HCT116 (cell line): ENCODE measurements around the gene ST8SIA2. TPM values are rescaled to one million over a fixed set of nuclear protein-coding genes. Genes with fewer than 3 reads are reported as not detected.

Source experiments
- ATAC-seq: fragments of 200-7000 bp; cut with Tn5 transposase; 2 replicates; pipeline ENCODE4 v1.9.1; 2020; ENCODE audit warnings: mild to moderate bottlenecking, moderate library complexity
- BruUV-seq: library from RNA; stranded (reverse); fragments of 400-500 nt; replicated peaks from 2 replicates; lab custom pipeline; 2021; lab: Mats Ljungman, UMichigan
- CTCF ChIA-PET: fragments of 300-600 bp; sonication (Branson Sonifier 250); formaldehyde crosslinking; loops from one replicate; lab custom pipeline; 2021; ENCODE audit warnings: antibody characterized with exemption; lab: Charles Lee
- POLR2A ChIA-PET: fragments of 300-600, 350-600 bp; sonication (Branson Sonifier 250); formaldehyde crosslinking; loops from one replicate; lab custom pipeline; 2021; ENCODE audit warnings: antibody characterized with exemption; lab: Charles Lee
- RAD21 ChIA-PET, 2 experiments: fragments of 300-600 bp; sonication (Branson Sonifier 250); formaldehyde crosslinking; loops; one replicate each; lab custom pipeline; 2023; ENCODE audit warnings: low total read pairs in 2 of 2; ENCODE audit not compliant: uncharacterized antibody in 2 of 2, unreplicated experiment in 2 of 2, low non-redundant PET in 1 of 2; lab: Charles Lee
- DNase-seq: peaks from one replicate; pipeline ENCODE4 v3.0.0-alpha.2; 2010; ENCODE audit warnings: low read depth, low spot score
- H2AFZ ChIP-seq: fragments of 200-600 bp; shearing (Covaris generic), sonication (generic); 2 replicates; pipeline ENCODE4 v1.6.1; 2017; ENCODE audit warnings: low read depth, mixed run types, mixed read lengths, antibody characterized with exemption, low read length; ENCODE audit not compliant: poor library complexity, severe bottlenecking
- H3K27ac ChIP-seq: 2 replicates; pipeline ENCODE4 v1.5.1; 2012; ENCODE audit warnings: low read depth, low read length
- H3K27me3 ChIP-seq: fragments of 200-600 bp; sonication (generic); 2 replicates; pipeline ENCODE4 v1.6.1; 2016; ENCODE audit warnings: mixed run types, low read length, mixed read lengths; ENCODE audit not compliant: insufficient read depth
- H3K36me3 ChIP-seq, 2 experiments: fragments of 200-500 bp in 1 of 2; fragments of 200-600 bp in 1 of 2; sonication (Bioruptor generic) in 1 of 2; sonication (generic) in 1 of 2; 2 replicates each; pipeline versions ENCODE4 v1.5.1 to v1.6.1; 2014 to 2016; ENCODE audit warnings: low read length in 2 of 2, inconsistent platforms in 1 of 2, mixed read lengths in 1 of 2, mixed run types in 1 of 2; ENCODE audit not compliant: insufficient read depth in 2 of 2, control insufficient read depth in 1 of 2
- H3K4me1 ChIP-seq, 2 experiments: fragments of 200-600 bp in 1 of 2; sonication (generic) in 1 of 2; 2 replicates each; pipeline versions ENCODE4 v1.5.1 to v1.6.1; 2012 to 2017; ENCODE audit warnings: low read length in 2 of 2, inconsistent platforms in 1 of 2, mild to moderate bottlenecking in 1 of 2, mixed read lengths in 1 of 2, mixed run types in 1 of 2, moderate library complexity in 1 of 2; ENCODE audit not compliant: insufficient read depth in 2 of 2, control insufficient read depth in 1 of 2
- H3K4me2 ChIP-seq: fragments of 200-600 bp; sonication (generic); 2 replicates; pipeline ENCODE4 v1.6.1; 2017; ENCODE audit warnings: mixed run types, low read length, mixed read lengths
- H3K4me3 ChIP-seq, 2 experiments: fragments of 200-600 bp in 1 of 2; sonication (generic) in 1 of 2; replicated peaks in 1 of 2; 2 replicates each; pipeline ENCODE4 v1.5.1; 2011 to 2016; ENCODE audit warnings: low read length in 2 of 2, control low read depth in 1 of 2, low read depth in 1 of 2, mild to moderate bottlenecking in 1 of 2, mixed read lengths in 1 of 2, mixed run types in 1 of 2
- H3K79me2 ChIP-seq: fragments of 200-600 bp; sonication (generic); 2 replicates; pipeline ENCODE4 v1.6.1; 2017; ENCODE audit warnings: mild to moderate bottlenecking, mixed run types, low read length, moderate library complexity, mixed read lengths; ENCODE audit not compliant: insufficient read depth
- H3K9ac ChIP-seq: fragments of 200-600 bp; sonication (generic); 2 replicates; pipeline ENCODE4 v1.6.1; 2016; ENCODE audit warnings: low read length, mixed read lengths
- H3K9me2 ChIP-seq: fragments of 200-600 bp; sonication (generic), shearing (Covaris generic); 2 replicates; pipeline ENCODE4 v1.6.1; 2017; ENCODE audit warnings: mixed run types, mild to moderate bottlenecking, moderate library complexity; ENCODE audit not compliant: insufficient read depth
- H3K9me3 ChIP-seq, 2 experiments: fragments of 200-500 bp in 1 of 2; fragments of 200-600 bp in 1 of 2; sonication (Bioruptor generic) in 1 of 2; sonication (generic) in 1 of 2; 2 replicates each; pipeline ENCODE4 v1.6.1; 2014 to 2017; ENCODE audit warnings: low read length in 2 of 2, mixed read lengths in 2 of 2, inconsistent platforms in 1 of 2, low read depth in 1 of 2, mild to moderate bottlenecking in 1 of 2, mixed run types in 1 of 2, moderate library complexity in 1 of 2; ENCODE audit not compliant: control insufficient read depth in 1 of 2, insufficient read depth in 1 of 2
- H4K20me1 ChIP-seq: fragments of 200-600 bp; sonication (generic), shearing (Covaris generic); 2 replicates; pipeline ENCODE4 v1.6.1; 2017; ENCODE audit warnings: mixed run types, mild to moderate bottlenecking, moderate library complexity; ENCODE audit not compliant: insufficient read depth
- ATF3 ChIP-seq: IDR thresholded peaks from 2 replicates; pipeline ENCODE4 v1.6.1; 2012
- CTCF ChIP-seq, 3 experiments: fragments of 200-600 bp in 1 of 3; sonication (generic) in 1 of 3; IDR thresholded peaks in 2 of 3; conservative IDR thresholded peaks in 1 of 3; 2 replicates each; pipeline ENCODE4 v1.5.1; 2012 to 2017; ENCODE audit warnings: low read depth in 2 of 3, low read length in 2 of 3, antibody characterized with exemption in 1 of 3, borderline replicate concordance in 1 of 3, control low read depth in 1 of 3, mild to moderate bottlenecking in 1 of 3, mixed read lengths in 1 of 3, mixed run types in 1 of 3, moderate library complexity in 1 of 3; ENCODE audit not compliant: insufficient read depth in 1 of 3
- EGR1 ChIP-seq: IDR thresholded peaks from 2 replicates; pipeline ENCODE4 v1.6.1; 2012; ENCODE audit warnings: low read depth
- ELF1 ChIP-seq: IDR thresholded peaks from 2 replicates; pipeline ENCODE4 v1.6.1; 2012; ENCODE audit warnings: low read depth, borderline replicate concordance
- EZH2 ChIP-seq: fragments of 200-600 bp; sonication (generic); IDR thresholded peaks from 2 replicates; pipeline ENCODE4 v1.6.1; 2017; ENCODE audit warnings: antibody characterized with exemption, mixed run types
- EZH2phosphoT487 ChIP-seq: fragments of 200-600 bp; IDR thresholded peaks from 2 replicates; pipeline ENCODE4 v1.6.1; 2018; ENCODE audit warnings: antibody characterized with exemption, borderline replicate concordance
- FOSL1 ChIP-seq: IDR thresholded peaks from 2 replicates; pipeline ENCODE4 v1.6.1; 2012; ENCODE audit warnings: low read depth
- JUND ChIP-seq: IDR thresholded peaks from 2 replicates; pipeline ENCODE4 v1.6.1; 2012
- MAX ChIP-seq: IDR thresholded peaks from 2 replicates; pipeline ENCODE4 v1.6.1; 2012
- POLR2A ChIP-seq: IDR thresholded peaks from 2 replicates; pipeline ENCODE4 v1.7.0; 2011; ENCODE audit warnings: borderline replicate concordance; ENCODE audit not compliant: insufficient read depth, insufficient read length; ENCODE audit errors: extremely low read depth
- REST ChIP-seq: IDR thresholded peaks from 2 replicates; pipeline ENCODE4 v1.6.1; 2012; ENCODE audit warnings: low read depth
- SIN3A ChIP-seq: IDR thresholded peaks from 2 replicates; pipeline ENCODE4 v1.6.1; 2012; ENCODE audit warnings: low read depth
- SP1 ChIP-seq: IDR thresholded peaks from 2 replicates; pipeline ENCODE4 v1.6.1; 2012; ENCODE audit warnings: low read depth
- SRF ChIP-seq: IDR thresholded peaks from 2 replicates; pipeline ENCODE4 v1.6.1; 2012; ENCODE audit warnings: low read depth
- TCF7L2 ChIP-seq: IDR thresholded peaks from 2 replicates; pipeline ENCODE4 v1.7.0; 2011; ENCODE audit warnings: borderline replicate concordance, inconsistent platforms; ENCODE audit not compliant: insufficient read depth, insufficient read length; ENCODE audit errors: extremely low read depth
- YY1 ChIP-seq: IDR thresholded peaks from 2 replicates; pipeline ENCODE4 v1.6.1; 2011; ENCODE audit warnings: low read length, low read depth, moderate library complexity, mild to moderate bottlenecking; ENCODE audit not compliant: insufficient replicate concordance; ENCODE audit errors: extremely low read depth
- ZBTB33 ChIP-seq: IDR thresholded peaks from 2 replicates; pipeline ENCODE4 v1.6.1; 2011; ENCODE audit warnings: mild to moderate bottlenecking, low read length, moderate library complexity; ENCODE audit not compliant: insufficient replicate concordance; ENCODE audit errors: extremely low read depth
- ZFX ChIP-seq: fragments of 450-650 bp; IDR thresholded peaks from 2 replicates; pipeline ENCODE4 v1.6.1; 2017
- ZNF274 ChIP-seq: fragments of 200-500 bp; sonication (Bioruptor generic); IDR thresholded peaks from 2 replicates; pipeline ENCODE4 v1.6.1; 2014; ENCODE audit warnings: mild to moderate bottlenecking, low read depth, low read length, inconsistent platforms
- intact Hi-C: fragments of 100-400 bp; cut with micrococcal nuclease; formaldehyde crosslinking; loops from 2 replicates; pipeline ENCODE4 v1.10.0; 2022
- total RNA-seq: library from RNA; stranded (reverse); gene quantifications from one replicate; pipeline ENCODE4 v1.2.1, GENCODE V29; 2021; ENCODE audit not compliant: unreplicated experiment

The ST8SIA2 gene
- total RNA-seq, 1 experiment from 2014 or later: not detected

- no peaks in the 10 kb centered on the region for H3K9me3 ChIP-seq
- ChIA-PET RAD21 (no interaction called here), POLR2A (no interaction called here)
- H3K27ac ChIP-seq: no peak overlapping the region
- no peak for ATAC-seq
- intact Hi-C loops: no loop called here
- H3K4me3 ChIP-seq: no peak overlapping the region
- H3K9me2 ChIP-seq: no peaks in the 10 kb centered on the region
- no TSS peak for BruUV-seq
- no peaks in the 10 kb centered on the region for H3K36me3 ChIP-seq
- H3K27me3 ChIP-seq: peaks cover 36% of the 10 kb centered on the region
- H3K9ac ChIP-seq: no peak overlapping the region
- H3K4me1 ChIP-seq: peaks cover 0 to 5% of the 10 kb centered on the region in 2 experiments; a peak in 2 of 4 replicates
- no peak for TF ChIP-seq YY1
- TF ChIP-seq MAX: no peak
- TF ChIP-seq EGR1: no peak
- TF ChIP-seq EZH2: no peak
- no peak for TF ChIP-seq SIN3A
- TF ChIP-seq ZBTB33: no peak
- no peak for TF ChIP-seq ZFX
- TF ChIP-seq JUND: no peak
- no peak for TF ChIP-seq ELF1
- no peak for TF ChIP-seq ZNF274
- no peak for TF ChIP-seq CTCF (IDR thresholded peaks at IDR 0.05 in 2 of 3, conservative IDR thresholded peaks at IDR 0.05 in 1 of 3; ENCODE audit: borderline replicate concordance in 1 of 3, insufficient read depth in 1 of 3, low read depth in 2 of 3, low read length in 2 of 3)
- TF ChIP-seq SRF: no peak
- no peak for TF ChIP-seq FOSL1
- TF ChIP-seq POLR2A: no peak
- no peak for TF ChIP-seq TCF7L2
- no peak for TF ChIP-seq ATF3
- no peak for TF ChIP-seq EZH2phosphoT487
- no peak for TF ChIP-seq SP1
- no peak for TF ChIP-seq REST
- TF ChIP-seq, all 23 proteins: peak for 0
- no peak for DNase-seq
- CTCF ChIA-PET: no interaction called here
- Histone ChIP-seq H2AFZ (no peak overlapping the region), H4K20me1 (no peaks in the 10 kb centered on the region), H3K79me2 (no peaks in the 10 kb centered on the region), H3K4me2 (no peak overlapping the region)
Observed at GRCh38 chr15:92376109-92376508, 17.6 kb upstream of the ST8SIA2 start.
